KMS-11 (cell line): Measurements from ENCODE around the gene GRK5.

Experiments
- H2AFZ ChIP-seq: fragments of 200-600 bp; sonication (generic); 2 replicates; pipeline ENCODE4 v1.6.1; 2016; ENCODE audit warnings: antibody characterized with exemption, mixed run types, low read depth
- H3K27ac ChIP-seq: fragments of 200-600 bp; sonication (generic); 2 replicates; pipeline ENCODE4 v1.6.1; 2016; ENCODE audit warnings: mild to moderate bottlenecking, mixed run types
- H3K27me3 ChIP-seq: fragments of 200-600 bp; sonication (generic); 2 replicates; pipeline ENCODE4 v1.6.1; 2017; ENCODE audit warnings: mild to moderate bottlenecking, low read depth, mixed run types, moderate library complexity; ENCODE audit not compliant: insufficient read depth
- H3K36me3 ChIP-seq: fragments of 200-600 bp; sonication (generic); 2 replicates; pipeline ENCODE4 v1.6.1; 2017; ENCODE audit warnings: mild to moderate bottlenecking, mixed run types; ENCODE audit not compliant: insufficient read depth
- H3K4me1 ChIP-seq: fragments of 200-600 bp; sonication (generic); 2 replicates; pipeline ENCODE4 v1.6.1; 2016; ENCODE audit warnings: mild to moderate bottlenecking, low read depth, mixed run types; ENCODE audit not compliant: poor library complexity, severe bottlenecking
- H3K4me2 ChIP-seq: fragments of 200-600 bp; sonication (generic); 2 replicates; pipeline ENCODE4 v1.7.0; 2016; ENCODE audit warnings: mild to moderate bottlenecking, mixed run types
- H3K4me3 ChIP-seq: fragments of 200-600 bp; sonication (generic); IDR thresholded peaks from 2 replicates; pipeline ENCODE4 v1.6.1; 2017; ENCODE audit warnings: low read depth, low read length, mixed read lengths; ENCODE audit not compliant: insufficient read depth
- H3K79me2 ChIP-seq: fragments of 200-600 bp; sonication (generic); 2 replicates; pipeline ENCODE4 v1.6.1; 2016; ENCODE audit warnings: low read depth, mixed run types; ENCODE audit not compliant: insufficient read depth
- H3K9ac ChIP-seq: fragments of 200-600 bp; sonication (generic); 2 replicates; pipeline ENCODE4 v1.6.1; 2016; ENCODE audit warnings: mild to moderate bottlenecking, mixed run types
- H4K20me1 ChIP-seq: fragments of 200-600 bp; sonication (generic); 2 replicates; pipeline ENCODE4 v1.6.1; 2016; ENCODE audit warnings: mild to moderate bottlenecking, mixed run types; ENCODE audit not compliant: insufficient read depth
- CTCF ChIP-seq: fragments of 200-600 bp; sonication (generic); conservative IDR thresholded peaks from 2 replicates; pipeline ENCODE4 v1.6.1; 2017; ENCODE audit warnings: low read depth, mild to moderate bottlenecking, antibody characterized with exemption, low read length, moderate library complexity, mixed read lengths

GRK5 gene

GRCh38 chr10:119449760-119450461, 242.5 kb downstream of the GRK5 start:
- no peaks in the 10 kb centered on the region for H3K4me1 ChIP-seq
- no peak overlapping the region for H3K4me2 ChIP-seq
- H3K27ac ChIP-seq: no peak overlapping the region
- H3K27me3 ChIP-seq: no peaks in the 10 kb centered on the region
- H3K36me3 ChIP-seq: no peaks in the 10 kb centered on the region
- no peaks in the 10 kb centered on the region for H3K79me2 ChIP-seq
- no peak overlapping the region for H3K9ac ChIP-seq
- H4K20me1 ChIP-seq: no peaks in the 10 kb centered on the region
- no peak overlapping the region for H2AFZ ChIP-seq
- H3K4me3 ChIP-seq: no peak overlapping the region
- no peak for TF ChIP-seq CTCF

- no peaks in the 10 kb centered on the region for H3K79me2 ChIP-seq
- H3K4me2 ChIP-seq: no peak overlapping the region
- H4K20me1 ChIP-seq: no peaks in the 10 kb centered on the region
- H3K4me3 ChIP-seq: no peak overlapping the region
- H2AFZ ChIP-seq: no peak overlapping the region
- no peaks in the 10 kb centered on the region for H3K27me3 ChIP-seq
- H3K9ac ChIP-seq: no peak overlapping the region
- TF ChIP-seq CTCF: no peak
- H3K27ac ChIP-seq: no peak overlapping the region
- no peaks in the 10 kb centered on the region for H3K36me3 ChIP-seq
- H3K4me1 ChIP-seq: no peaks in the 10 kb centered on the region
Observed at GRCh38 chr10:119450606-119451299, 243.4 kb downstream of the GRK5 start.

- Histone ChIP-seq H3K4me2 (no peak overlapping the region), H3K4me1 (no peaks in the 10 kb centered on the region), H4K20me1 (no peaks in the 10 kb centered on the region), H3K4me3 (no peak overlapping the region), H3K9ac (no peak overlapping the region), H3K36me3 (no peaks in the 10 kb centered on the region), H2AFZ (no peak overlapping the region), H3K27me3 (no peaks in the 10 kb centered on the region), H3K27ac (no peak overlapping the region), H3K79me2 (no peaks in the 10 kb centered on the region)
- no peak for TF ChIP-seq CTCF
Observed at GRCh38 chr10:119451300-119451896, 244.0 kb downstream of the GRK5 start.

GRCh38 chr10:119452396-119452795, 245.0 kb downstream of the GRK5 start:
- no peaks in the 10 kb centered on the region for H3K4me1 ChIP-seq
- no peak for TF ChIP-seq CTCF
- H3K36me3 ChIP-seq: no peaks in the 10 kb centered on the region
- no peaks in the 10 kb centered on the region for H3K79me2 ChIP-seq
- H3K27ac ChIP-seq: no peak overlapping the region
- H3K4me3 ChIP-seq: no peak overlapping the region
- H2AFZ ChIP-seq: no peak overlapping the region
- H3K4me2 ChIP-seq: no peak overlapping the region
- H3K27me3 ChIP-seq: no peaks in the 10 kb centered on the region
- no peak overlapping the region for H3K9ac ChIP-seq
- no peaks in the 10 kb centered on the region for H4K20me1 ChIP-seq
